Colonic mucosa (tissue), 4 donors: ENCODE measurements around the gene PCDH15. TPM values are rescaled to one million over a fixed set of nuclear protein-coding genes. Genes with fewer than 3 reads are reported as not detected.

Source experiments
- DNase-seq: peaks from one replicate; pipeline ENCODE4 v3.0.0-alpha.2; 2020
- H3K27ac ChIP-seq: fragments of 200-600 bp; one replicate; pipeline ENCODE4 v1.8.0; 2021
- H3K27me3 ChIP-seq: fragments of 200-600 bp; one replicate; pipeline ENCODE4 v1.8.0; 2021
- H3K36me3 ChIP-seq: fragments of 200-600 bp; one replicate; pipeline ENCODE4 v1.8.0; 2021
- H3K4me1 ChIP-seq: fragments of 200-600 bp; one replicate; pipeline ENCODE4 v1.8.0; 2021; ENCODE audit warnings: mild to moderate bottlenecking
- H3K4me3 ChIP-seq: fragments of 200-600 bp; one replicate; pipeline ENCODE4 v1.8.0; 2021
- H3K9ac ChIP-seq, 2 donors: one replicate each; pipeline ENCODE4 v1.7.0; 2013; ENCODE audit warnings: control low read depth in 2 of 2, low read depth in 2 of 2, low read length in 2 of 2
- H3K9me3 ChIP-seq: fragments of 200-600 bp; one replicate; pipeline ENCODE4 v1.8.0; 2021
- CTCF ChIP-seq: fragments of 200-600 bp; IDR thresholded peaks from one replicate; pipeline ENCODE4 v1.8.0; 2022; ENCODE audit warnings: antibody characterized with exemption, mild to moderate bottlenecking
- intact Hi-C: fragments of 100-400 bp; cut with DNase I; formaldehyde crosslinking; loops from one replicate; pipeline ENCODE4 v1.14.1; 2022
- total RNA-seq, 2 donors: library from RNA; stranded (reverse); fragmentation: NEBNext Ultra II Directional in 1 of 2; extraction: Animal tissue kit (Norgen Biotek cat#: 25700) in 1 of 2; gene quantifications; one replicate each; pipeline ENCODE4 v1.2.1, GENCODE V29; 2021
- donor health status: healthy.
- donor health status: DM: no; HTN: no; CAD: no.
- donor health status: DM: no; HTN: no; CAD: no.

The PCDH15 gene
- total RNA-seq: not detected

- TF ChIP-seq CTCF: no peak
- Histone ChIP-seq H3K27me3 (no peaks in the 10 kb centered on the region), H3K36me3 (no peaks in the 10 kb centered on the region), H3K9ac (no peak within 1 kb of the TSS), H3K9me3 (no peaks in the 10 kb centered on the region), H3K4me1 (no peaks in the 10 kb centered on the region), H3K4me3 (no peak within 1 kb of the TSS), H3K27ac (no peak within 1 kb of the TSS)
- no peak for DNase-seq
- intact Hi-C loops: no loop called here
Measured at GRCh38 chr10:54800741-54801421, at the start of gene PCDH15. TSS of gene PCDH15 (minus strand) at chr10:54801231. CDS start at chr10:54664262, 136,969 bp downstream.

- no peak overlapping the region for H3K9ac ChIP-seq
- H3K4me1 ChIP-seq: no peaks in the 10 kb centered on the region
- TF ChIP-seq CTCF: no peak
- H3K36me3 ChIP-seq: no peaks in the 10 kb centered on the region
- intact Hi-C loops: no loop called here
- no peak overlapping the region for H3K27ac ChIP-seq
- H3K9me3 ChIP-seq: no peaks in the 10 kb centered on the region
- H3K4me3 ChIP-seq: no peak overlapping the region
- DNase-seq: no peak
- no peaks in the 10 kb centered on the region for H3K27me3 ChIP-seq
Measured at GRCh38 chr10:54843932-54844331, 42.9 kb upstream of the PCDH15 start.

GRCh38 chr10:54843085-54843646 lies 42.1 kb upstream of the PCDH15 start:
- Histone ChIP-seq H3K9ac (no peak overlapping the region), H3K36me3 (no peaks in the 10 kb centered on the region), H3K27ac (no peak overlapping the region), H3K9me3 (no peaks in the 10 kb centered on the region), H3K4me1 (no peaks in the 10 kb centered on the region), H3K27me3 (no peaks in the 10 kb centered on the region), H3K4me3 (no peak overlapping the region)
- intact Hi-C loops: no loop called here
- no peak for DNase-seq
- no peak for TF ChIP-seq CTCF

GRCh38 chr10:54837479-54837878 lies 36.4 kb upstream of the PCDH15 start:
- no peak for TF ChIP-seq CTCF
- intact Hi-C loops: no loop called here
- H3K4me1 ChIP-seq: no peaks in the 10 kb centered on the region
- H3K27ac ChIP-seq: no peak overlapping the region
- H3K27me3 ChIP-seq: no peaks in the 10 kb centered on the region
- no peaks in the 10 kb centered on the region for H3K36me3 ChIP-seq
- H3K9me3 ChIP-seq: no peaks in the 10 kb centered on the region
- H3K4me3 ChIP-seq: no peak overlapping the region
- H3K9ac ChIP-seq: no peak overlapping the region
- DNase-seq: no peak

- Histone ChIP-seq H3K4me3 (no peak overlapping the region), H3K9ac (no peak overlapping the region), H3K36me3 (no peaks in the 10 kb centered on the region), H3K9me3 (no peaks in the 10 kb centered on the region), H3K27me3 (no peaks in the 10 kb centered on the region), H3K27ac (no peak overlapping the region), H3K4me1 (no peaks in the 10 kb centered on the region)
- DNase-seq: no peak
- intact Hi-C loops: no loop called here
- TF ChIP-seq CTCF: no peak
Measured at GRCh38 chr10:54833029-54833428, 32.0 kb upstream of the PCDH15 start.
